8988T (cell line): Measurements from ENCODE around the gene CBFB.
"Not testable (repeated sequence)": the region's sequence is repeated elsewhere in the genome, so short reads cannot be mapped to it uniquely, and the experiment has no call there.

Source experiments
- DNase-seq: peaks from one replicate; pipeline ENCODE4 v3.0.0; 2011

Gene CBFB

GRCh38 chr16:67016681-67017420 lies 12.1 kb upstream of the CBFB start:
- no peak for DNase-seq

- DNase-seq = no peak
These were observed 11.6 kb upstream of the CBFB start for GRCh38 chr16:67017421-67017750.

GRCh38 chr16:67017810-67018488 lies 11.0 kb upstream of the CBFB start:
- DNase-seq = peak; percentile 81

GRCh38 chr16:67019171-67019570 lies 9.8 kb upstream of the CBFB start:
- no peak for DNase-seq

DNA sequence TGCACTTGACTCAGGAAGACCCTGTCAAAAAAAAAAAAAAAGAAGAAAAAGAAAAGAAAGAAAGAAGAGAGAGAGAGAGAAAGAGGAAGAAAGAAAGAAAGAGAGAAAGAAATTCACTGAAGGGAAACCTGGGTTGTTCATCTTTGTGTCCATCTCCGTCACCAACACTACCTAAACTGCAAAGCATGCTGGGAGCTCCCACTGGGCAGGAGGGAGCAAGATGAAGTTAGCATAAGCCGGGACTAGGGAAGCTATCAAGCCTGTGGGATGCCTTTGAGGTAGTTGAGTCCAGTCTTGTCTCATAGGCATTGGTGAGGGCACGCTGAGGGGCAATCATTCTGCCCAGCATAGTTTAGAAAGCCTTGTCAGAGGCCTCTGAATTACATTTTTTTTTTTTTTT lies 7.6 kb upstream of the CBFB start:
- DNase-seq = no peak

GRCh38 chr16:67022531-67023214 lies 6.3 kb upstream of the CBFB start:
- no peak for DNase-seq

GRCh38 chr16:67023689-67024088 lies 5.3 kb upstream of the CBFB start:
- DNase-seq = no peak

DNA sequence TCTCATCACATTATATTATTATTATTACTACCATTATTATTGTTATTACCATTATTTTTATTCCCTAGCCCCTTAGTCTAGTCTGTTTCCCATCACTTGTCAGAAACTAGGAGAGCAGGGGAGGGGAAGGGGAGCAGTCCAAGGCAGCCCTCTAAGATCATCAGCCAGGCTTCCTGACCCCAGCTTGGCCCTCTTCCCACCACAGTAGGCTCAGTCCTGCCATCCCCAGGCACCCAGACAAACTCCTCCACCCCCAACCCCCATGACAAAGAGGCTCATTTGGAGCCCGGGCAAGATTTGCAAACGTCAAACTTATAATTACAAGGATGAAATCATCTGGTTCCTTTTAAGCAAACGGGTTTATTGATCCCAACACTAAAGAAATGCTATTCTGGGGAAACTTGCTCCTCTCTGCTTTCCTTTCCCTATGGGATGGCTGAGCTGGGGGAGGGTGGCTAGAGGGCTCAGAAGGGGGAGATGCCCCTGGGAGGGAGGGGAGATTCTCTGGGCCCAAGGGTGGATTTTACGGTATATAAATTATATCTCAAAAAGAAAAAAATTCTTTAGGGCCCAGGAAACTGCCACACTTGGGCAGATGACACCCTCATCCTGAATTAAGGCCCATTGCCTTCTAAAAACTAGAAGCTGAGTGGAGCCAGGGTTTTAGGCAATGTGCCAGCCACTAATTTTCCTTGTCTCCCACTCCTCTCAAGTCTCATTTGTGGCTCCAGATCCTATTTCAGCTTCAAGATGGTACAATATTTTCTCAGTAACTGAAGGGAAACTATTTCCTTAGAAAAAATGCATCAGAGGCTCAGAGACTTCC lies 4.4 kb upstream of the CBFB start:
- no peak for DNase-seq

DNA sequence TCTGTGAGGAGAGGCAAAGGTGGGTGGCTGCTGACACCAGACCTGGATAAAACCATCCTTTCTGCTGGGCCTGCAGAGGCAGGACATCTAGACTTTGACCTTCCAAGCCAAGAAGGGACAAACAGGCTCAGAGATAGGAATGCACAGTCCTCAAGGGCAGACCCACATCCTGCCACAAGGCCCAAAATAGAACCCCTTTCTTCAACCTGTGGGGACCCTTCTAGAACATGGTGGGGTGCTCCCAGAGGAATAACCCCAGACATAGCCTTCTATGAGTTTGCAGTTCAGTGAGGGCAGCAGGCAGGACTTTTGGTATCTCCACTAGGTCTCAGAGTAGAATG lies 3.8 kb upstream of the CBFB start:
- no peak for DNase-seq

GRCh38 chr16:67026570-67026969 lies 2.4 kb upstream of the CBFB start:
- DNase-seq = no peak

DNA sequence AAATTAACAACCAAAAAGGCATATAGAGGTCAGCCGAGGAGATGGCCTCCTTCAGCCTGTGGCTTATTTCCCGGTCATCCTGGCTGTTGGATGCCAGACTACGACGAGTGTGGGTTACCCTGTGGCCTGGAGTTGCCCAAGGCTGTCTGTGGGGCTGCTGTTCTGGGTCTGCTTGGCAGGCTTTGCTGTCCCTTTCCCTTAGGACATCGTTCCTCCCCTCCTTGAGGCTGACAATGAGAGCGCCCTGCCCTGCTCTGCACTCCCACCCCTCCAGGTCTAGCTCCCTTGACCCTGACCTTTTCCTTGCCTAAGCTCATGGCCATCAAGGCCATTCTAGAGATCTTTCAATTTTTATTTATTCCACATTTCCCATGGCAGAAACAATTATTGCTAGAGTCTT lies 1.9 kb upstream of the CBFB start:
- no peak for DNase-seq

DNA sequence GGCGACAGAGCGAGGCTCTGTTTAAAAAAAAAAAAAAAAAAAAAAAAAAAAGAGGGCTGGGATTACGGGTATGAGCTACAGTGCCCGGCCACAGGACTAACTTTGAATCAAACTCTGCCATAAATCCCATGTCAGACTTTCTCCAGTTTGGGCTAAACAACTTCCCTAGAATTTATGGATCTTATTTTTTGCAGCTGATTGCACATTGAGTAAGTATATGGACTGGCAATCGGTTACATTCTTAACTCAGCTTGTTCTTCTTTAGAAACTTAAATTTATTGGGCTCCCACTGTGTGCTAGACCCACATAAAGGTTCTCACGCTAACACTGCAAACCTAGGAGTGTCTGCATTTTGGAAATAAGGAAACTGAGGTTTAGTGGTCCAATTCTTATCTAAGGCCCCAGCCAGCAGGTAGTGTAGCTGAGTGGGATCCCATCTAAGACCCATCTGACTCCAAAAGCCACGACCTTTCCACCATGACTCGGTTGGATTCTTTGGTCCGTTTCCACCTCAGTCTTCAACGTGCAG lies 718 bp upstream of the CBFB start:
- DNase-seq = no peak

DNA sequence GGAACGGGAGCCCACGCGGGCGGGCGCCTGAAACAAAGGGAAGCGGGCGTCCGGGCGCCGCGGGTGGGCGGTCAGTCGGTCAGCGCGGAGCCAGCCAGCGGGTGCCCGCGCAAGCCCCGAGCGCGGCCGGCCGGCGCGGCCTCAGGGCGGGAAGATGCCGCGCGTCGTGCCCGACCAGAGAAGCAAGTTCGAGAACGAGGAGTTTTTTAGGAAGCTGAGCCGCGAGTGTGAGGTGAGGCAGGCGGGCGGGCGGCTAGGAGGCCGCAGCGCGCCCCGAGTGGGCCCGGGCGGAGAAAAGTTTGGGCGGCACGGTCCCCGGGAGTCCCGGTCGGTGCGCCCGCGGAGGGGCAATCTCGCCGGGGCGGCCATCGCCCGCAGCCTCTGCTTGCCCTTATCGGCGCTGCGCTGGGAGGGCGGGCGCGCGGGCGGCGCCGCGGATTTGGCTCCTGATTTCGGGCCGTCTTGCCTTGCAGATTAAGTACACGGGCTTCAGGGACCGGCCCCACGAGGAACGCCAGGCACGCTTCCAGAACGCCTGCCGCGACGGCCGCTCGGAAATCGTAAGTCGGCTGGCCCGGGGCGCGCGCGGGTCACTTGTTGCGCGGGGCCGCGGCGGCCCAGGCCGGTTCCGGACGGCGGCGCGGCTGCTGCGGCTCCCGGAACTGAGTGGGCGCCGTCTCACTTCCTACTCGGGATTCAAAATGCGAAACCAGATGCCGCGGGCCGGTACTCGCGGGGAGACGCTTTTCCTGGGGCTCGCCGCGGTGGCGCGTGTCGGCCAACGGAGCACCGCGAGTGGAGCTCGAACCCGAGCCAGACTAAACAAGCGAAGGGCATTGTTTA lies 526 bp downstream of the CBFB start:
- peak; percentile 64 for DNase-seq

GRCh38 chr16:67030221-67030962 lies 1.4 kb downstream of the CBFB start:
- DNase-seq = no peak

- DNase-seq = no peak
These were observed 5.5 kb downstream of the CBFB start for GRCh38 chr16:67034487-67034886.

DNA sequence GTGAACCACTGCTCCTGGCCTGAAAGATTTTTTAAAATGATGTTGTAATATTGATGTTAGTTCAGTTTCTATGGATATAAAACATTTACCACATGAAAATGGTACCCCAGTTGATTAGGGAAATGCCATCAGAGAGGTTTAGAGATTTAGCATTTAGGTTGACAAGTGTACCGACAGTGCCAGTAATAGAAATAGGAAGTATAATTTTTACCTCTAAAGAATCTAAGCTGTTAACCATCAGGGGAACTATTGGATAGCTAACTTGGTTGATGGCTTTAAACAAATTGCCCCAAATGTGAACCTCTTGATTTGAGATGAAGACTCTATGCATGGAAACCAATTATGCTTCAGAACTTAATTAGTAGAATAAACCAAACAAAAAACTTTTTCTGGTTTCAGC lies 6.4 kb downstream of the CBFB start:
- no peak for DNase-seq

- DNase-seq = no peak
These were observed 7.4 kb downstream of the CBFB start for GRCh38 chr16:67036323-67036741.

DNA sequence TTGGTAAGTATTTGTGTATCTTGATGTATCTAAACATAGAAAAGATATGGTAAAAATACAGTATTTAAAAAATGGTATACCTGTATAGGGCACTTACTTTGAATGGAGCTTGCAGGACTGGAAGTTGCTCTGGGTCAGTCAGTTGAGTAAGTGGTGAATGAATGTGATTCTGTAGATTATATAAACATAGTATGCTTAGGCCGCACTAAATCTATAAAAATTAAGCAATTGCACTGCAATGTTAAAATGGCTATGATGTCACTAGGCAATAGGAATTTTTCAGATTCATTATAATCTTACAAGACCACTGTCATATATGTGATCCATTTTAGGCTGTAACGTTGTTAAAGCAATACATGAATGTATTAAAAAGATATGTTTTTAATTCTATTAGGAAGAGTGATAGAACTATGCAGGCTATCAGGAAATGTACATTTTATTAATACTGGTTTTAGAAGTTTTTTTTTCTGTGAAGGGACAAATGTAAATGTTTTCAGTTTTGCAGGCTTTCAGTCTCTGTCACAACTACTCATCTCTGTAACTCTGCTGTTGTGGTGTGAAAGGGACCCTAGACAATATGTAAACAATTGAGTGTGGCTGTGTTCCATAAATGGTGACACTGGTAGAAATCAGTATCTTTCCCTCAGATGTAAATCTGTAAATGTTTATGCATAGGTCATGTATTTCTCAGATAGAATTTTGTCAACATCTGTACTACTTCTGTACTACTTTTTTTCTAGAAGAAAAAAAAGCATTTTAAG lies 10.5 kb downstream of the CBFB start:
- DNase-seq = no peak

GRCh38 chr16:67040166-67040565 lies 11.2 kb downstream of the CBFB start:
- DNase-seq = no peak

- no peak for DNase-seq
These were observed 12.0 kb downstream of the CBFB start for GRCh38 chr16:67040906-67041305.

DNA sequence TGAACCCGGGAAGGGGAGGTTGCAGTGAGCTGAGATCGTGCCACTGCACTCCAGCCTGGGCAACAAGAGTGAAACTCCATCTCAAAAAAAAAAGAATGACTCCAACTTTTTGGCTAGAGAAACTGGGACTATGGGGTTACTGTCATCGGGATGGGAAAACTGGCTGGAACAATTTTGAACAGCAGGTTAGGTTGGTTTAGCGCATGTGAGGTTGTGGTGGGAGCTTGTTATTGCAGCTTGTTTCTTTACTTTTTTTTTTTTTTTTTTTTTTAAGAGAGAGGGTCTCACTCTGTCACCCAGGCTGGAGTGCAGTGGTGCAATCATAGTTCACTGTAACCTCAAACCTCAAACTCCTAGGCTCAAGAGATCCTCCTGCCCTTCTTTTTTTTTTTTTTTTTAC lies 12.6 kb downstream of the CBFB start:
- not testable (repeated sequence) for DNase-seq
